Left hindlimb (tissue), 1 donor: ENCODE results near the gene WLS.

Experiments used
- DNase-seq: peaks from one replicate; pipeline ENCODE4 v3.0.0-alpha.2; 2018

The WLS gene

DNA sequence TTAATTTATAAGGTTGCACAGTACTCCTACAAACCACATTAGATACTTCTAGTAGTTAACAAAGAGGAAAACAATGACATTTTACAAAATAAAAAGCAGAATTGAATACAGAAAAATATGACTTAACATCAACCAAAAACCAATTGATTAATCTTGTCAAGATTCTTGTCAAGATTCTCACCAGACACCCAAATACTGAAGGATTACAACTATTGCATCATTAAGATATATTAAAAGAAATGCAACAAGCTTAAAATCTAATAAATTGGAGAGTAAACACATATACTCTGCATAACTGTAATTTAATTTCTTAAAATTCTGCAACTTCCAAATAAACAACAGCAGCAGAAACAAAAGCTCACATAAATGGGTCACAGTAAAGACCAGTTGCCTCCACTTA, 4.7 kb downstream of the WLS start:
- no peak for DNase-seq

DNA sequence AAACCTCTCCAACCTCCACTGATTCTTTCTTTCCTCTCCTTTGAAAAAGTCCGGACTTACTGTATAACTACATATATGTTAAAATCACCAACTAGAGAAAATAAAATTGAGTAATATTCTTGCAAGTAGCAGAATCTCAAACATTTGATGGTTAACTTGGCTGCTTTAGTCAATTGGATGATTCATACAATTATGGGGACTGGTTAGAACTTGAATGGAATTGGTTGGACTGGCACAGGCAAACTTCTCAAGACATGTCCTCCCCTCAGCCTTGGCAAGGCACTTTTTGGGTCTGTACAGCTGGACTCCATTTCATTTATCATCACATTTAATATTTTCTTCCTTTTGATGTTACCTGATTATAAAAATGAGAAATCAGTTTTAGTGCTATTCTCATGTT, 6.5 kb downstream of the WLS start:
- no peak for DNase-seq

DNA sequence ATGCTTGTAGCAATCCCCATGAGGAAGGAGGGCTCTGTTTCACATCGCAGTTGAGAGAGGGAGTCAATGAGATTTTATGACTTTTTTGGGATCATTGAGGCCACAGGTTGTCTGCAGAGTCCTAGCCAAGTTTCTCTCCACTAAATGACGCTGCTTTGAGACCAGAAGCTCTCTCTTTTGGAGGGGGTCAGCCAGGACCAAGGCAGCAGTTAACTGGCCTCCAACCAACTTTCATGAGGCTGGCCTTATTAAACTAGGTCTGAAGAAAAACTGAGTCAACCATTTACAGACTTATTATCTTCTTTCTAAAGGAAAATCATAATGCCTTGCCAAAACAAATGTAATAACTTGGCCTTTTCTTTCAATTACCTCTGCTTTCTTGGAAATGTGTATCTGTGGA, 8.6 kb downstream of the WLS start:
- DNase-seq: peak; percentile 82

DNA sequence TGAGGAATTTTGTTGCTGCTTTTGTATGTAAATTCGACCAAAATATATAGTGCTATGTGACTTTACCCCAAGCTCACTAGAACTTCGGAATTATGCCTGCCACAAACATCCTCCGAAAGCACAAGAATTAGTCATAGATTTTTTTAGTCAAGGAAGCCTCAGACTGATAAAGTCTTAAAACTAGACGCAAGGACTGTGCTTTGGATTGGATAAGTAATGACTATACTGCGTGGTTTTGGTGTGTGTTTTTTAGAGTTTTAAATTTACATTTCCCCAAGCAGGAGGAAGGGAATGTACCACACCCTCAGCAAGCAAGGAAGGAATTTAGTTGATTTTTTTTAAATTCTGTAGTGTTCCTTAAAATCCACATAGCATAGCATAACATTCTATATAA, 10.3 kb downstream of the WLS start:
- no peak for DNase-seq

DNA sequence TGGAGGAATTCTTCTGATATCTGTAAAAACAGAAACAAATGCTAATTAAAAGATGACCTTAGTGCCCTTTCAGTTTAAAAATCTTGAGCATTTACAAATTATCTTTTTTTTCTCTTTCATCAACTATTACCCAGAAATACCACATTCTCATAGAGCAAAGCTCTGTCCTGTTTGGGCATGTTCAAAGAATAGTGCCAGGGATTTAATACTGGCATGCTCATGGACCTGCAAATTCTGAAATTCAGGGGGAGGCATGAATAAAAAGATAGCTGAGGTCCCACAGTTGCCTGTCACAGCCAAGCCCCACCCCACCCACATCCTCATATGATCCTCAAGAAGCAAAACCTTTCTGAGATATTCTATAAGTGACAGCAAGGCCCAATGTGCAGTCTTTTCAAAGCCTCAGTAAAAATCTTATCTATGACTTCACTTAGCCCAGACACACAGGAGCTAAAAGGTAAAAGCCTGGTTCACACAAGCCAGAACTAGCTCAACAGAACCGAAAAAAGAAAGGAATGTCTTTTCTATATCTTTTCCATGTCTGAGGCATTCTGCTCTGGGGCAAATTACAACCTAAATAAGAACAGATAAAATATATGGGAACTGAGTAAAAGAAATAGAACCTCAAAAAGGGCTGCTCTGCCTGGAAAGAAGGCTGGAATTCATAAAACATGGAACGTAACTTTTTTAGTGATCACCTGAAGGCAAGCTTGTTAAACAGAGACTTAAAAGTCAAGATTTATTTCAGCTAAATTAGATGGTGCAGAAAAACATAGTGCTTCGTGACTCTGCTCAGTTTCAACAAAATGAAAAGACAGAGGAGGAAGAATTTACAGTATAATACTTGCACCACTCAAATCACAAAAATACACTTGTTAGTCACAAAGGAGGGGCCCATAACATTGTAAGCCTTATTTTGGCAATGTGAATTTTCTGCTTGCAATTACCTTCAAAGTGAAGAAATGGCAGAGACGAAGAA, 11.0 kb downstream of the WLS start:
- no peak for DNase-seq

DNA sequence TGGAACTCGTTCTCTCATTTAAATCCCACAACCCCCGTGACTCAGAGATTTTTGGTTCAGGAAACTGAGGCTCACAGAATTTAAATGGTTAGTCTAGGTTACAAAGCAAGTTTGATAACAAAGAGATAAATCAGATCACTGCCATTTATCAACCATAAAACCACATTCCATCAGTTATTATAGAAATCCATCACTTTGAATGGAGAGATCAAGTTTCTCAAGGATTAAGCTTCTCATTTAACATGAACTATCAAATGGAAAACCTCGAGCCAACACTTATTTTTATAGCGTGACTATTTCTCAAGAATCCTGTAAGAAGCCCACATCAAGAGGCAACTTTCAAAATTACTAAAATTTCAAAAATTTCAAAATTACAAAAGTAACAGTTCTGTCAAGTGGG, 11.9 kb downstream of the WLS start:
- DNase-seq: no peak

DNA sequence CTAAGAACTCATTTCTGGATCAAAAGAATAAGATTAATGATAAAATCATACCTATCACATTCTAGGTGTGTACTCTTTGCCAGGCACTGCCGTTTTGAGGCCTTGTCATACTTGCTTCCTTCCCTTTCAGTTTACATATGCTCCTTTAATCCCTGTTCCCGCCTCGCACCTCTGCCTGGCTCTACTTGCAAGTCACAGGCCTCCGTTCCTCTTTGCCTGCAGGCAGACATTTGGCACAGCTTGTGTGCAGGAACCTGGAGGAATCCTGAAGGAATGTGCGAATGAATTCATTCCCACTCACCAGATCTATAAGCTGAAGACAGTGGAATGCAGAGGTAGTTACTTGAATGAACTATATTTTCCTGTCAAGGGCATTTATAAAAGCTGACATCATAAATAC, 13.8 kb downstream of the WLS start:
- peak; percentile 53 for DNase-seq

DNA sequence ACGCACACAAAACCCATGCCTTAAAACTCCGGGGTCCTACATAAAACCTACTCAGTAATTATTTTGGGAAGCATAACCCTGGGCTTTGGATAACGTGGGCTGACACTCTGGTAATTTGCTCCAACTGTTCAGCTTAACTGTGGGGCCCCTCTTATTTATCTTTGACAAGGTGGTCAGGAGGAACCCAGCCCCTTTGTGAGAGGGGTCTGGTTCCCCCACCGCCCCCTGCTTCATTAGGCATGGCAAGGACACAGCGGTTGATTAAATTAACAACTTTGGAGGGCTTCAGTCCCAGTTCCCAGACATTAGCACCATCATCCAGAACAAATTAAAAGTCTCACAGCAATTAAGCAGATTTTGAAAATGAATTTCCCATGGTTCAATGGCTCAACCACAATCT, 14.7 kb downstream of the WLS start:
- no peak for DNase-seq

DNA sequence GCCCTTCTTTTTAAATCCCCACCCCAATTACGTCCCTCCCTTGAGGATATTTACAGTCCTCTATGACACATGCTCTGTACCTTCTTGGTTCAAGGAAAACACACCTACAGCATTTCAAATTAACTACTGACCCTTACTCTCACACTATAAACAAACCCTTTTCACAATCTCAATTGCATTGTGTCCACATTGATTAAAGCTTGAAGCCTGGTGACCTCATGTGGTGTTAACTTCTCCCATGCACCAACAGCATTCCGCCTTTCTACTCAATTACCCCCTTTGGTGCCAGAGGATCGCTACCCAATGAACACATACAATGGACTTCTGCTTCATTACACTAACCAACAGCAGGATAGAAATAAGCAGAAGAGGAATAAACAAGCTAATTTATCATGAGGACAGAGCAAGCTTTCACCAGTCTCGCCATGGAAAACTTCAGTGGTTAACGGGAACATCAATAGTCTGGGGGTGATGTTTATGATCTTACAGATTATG, 15.2 kb downstream of the WLS start:
- DNase-seq: no peak

DNA sequence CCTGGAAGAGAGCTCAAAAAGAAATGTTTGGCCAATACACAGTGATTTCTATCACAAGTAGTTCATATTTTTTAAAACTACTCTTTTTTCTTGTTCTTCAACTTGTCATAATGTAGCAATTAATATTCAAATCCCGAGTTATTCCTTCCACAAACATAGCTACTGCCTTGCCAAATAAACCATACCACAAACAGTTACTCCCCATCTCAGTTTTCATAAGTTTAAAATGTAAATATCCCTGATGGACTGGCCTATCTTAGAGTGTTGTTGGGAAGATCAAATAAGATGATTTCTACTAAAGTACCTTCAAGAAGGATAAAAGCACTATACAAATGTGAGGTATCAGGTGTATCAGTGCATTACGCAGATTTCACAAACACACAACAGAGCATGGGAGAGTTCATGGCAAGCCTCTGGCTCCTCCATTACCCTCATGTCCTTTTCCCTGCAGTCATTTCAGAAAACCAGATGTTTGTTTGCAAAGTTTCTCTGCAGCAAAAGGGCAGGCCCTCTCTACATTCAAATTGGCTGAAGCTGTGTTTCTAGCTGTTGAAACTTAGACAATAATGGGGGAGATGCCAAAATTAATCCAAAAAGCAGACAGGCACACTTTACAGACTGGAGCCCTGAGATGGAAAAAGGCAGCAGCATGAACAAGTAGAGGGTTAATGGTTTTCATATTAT, 16.1 kb downstream of the WLS start:
- no peak for DNase-seq

DNA sequence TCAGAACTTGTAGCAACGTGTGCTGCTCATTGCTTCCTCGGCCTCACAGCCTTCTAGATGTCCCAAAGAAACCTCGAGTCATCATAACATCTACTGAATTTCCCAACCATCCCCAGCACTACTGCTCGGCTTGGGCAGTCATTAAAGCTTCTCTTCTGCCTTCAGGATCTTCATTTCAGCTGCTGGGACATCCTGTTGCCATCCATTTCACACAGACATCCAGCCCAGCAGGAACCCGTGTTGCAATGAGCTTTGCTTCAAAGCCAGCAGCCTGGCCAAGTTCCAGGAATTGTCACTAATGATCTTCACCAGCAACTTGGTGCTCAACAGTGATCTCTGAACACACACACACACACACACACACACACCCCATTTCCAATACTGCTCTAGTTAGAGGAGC, 18.5 kb downstream of the WLS start:
- DNase-seq: no peak

DNA sequence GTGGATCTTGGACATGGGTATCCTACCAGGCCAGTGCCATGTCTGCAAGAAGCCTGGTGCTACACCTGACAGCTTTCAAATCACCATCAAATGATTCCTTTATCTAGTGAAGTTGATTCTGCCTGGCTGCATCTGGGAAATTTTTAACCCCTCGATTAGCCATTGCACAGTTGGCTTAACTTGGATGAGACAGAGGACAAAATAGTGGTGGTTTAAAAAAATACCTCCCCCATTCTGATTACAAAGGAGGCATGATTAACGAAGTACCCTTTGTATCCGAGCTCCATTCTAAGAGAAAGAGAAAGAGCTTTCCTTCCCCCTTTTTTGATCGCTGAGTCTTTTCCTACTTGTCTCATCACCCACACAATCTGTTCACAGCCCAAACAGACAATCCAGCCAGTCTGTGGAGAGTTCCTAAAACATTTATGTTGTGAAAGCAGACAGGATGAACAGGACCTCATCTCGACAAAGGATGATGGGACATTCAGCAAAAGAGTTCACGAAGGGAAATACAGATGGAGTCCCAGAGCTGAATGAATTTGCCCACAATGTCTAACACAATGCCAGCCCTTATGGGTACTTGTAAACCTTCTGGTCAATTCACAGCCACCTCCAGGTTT, 20.5 kb downstream of the WLS start:
- DNase-seq: no peak

DNA sequence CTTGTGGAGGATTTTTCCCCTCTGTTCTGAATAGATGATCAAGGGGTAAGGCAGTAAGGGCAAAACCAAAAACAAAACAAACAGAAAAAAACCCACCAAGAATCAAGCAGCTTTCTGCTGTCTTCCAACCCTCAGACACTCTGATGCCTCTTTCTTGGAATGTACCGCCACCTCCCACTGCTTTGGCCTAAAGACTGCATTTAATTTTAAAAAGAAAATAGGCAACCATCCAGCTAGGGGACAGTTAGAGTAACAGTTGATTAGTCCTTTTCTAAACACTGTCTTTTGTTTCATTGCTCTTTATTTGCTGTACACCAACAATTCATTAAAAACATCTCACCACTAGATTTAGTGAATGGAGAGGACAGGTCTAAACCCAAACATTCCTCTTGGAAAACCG, 21.5 kb downstream of the WLS start:
- no peak for DNase-seq

DNA sequence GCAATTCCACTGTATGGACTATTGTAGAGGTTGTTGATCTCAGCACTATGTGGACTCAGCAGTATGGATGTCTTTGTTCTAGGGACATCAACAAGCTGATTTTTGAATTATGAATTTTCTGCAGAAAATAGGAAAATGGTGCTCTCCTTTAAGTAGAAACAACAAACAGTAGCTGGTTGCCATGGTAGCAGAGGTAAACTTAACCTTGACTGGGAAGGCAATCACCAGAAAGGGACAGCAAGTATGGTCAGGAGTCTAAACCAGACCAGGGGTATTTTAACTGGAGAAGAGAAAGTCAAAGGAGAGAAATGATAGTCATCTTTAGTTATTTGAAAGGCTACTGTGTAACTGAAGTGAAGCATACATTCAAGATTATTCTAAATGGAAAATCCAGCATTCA, 22.3 kb downstream of the WLS start:
- DNase-seq: no peak

DNA sequence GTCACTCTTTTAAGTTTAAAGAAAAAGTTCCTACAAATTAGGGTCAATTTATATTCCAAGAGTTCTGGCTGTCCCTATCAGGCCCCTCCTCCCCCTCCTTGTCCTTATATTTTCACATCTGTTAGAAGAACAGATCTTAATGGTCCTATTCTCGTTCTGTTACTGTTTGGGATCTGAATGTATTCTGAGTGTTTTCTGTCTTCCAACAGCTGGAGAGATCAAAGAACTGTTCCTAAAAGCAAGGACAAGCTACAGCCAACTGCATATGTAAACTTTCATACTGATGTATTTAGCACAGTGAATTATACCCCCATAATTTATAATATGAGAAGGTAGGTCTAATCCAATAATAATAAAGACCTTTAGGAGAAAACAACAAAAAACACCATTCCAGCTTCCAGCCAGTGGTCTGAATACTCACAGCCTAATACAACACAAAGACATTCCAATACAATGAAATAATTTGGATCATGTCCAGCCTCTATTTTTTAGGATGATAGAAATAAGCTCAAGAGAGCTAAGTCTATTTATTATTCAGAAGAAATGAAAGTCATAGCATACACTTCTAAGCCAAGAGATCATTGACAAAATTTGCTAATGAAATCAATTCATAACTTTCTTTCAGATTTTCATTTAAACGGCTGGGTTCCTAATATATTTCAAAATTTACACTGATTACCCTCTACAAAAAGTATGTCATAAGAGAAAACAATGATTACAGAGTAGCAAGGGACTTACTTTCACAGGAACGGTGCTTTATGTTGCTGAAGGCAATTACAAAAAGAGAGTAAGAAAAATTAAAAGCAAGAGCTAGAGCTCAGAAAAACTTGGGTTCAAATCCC, 25.3 kb downstream of the WLS start:
- DNase-seq: no peak

DNA sequence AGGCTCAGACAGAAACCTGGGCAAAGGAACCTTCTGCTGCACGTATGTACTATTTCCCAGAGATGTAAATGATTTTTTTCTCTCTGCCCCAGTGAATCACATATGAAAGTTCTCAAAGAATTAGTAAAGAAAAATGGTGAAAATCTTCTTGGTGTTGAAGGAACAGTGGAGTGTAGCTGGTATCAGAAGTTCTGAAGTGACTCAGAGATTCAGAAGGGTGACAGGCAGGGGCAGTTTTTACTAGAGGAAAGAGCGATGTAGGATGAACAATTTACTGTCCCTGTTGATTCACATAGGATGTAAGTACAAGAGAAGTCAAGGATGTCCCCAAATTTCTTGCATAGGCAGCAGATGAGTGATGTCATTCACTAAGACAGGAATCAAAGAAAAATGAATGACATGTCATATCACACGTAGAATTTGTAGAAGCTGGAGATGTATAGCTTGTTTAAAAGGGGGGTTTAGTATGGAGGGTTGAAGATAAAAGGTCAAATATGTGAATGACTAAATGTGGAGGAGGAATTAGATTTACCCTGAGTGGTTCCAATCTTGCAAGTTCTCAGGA, 26.4 kb downstream of the WLS start:
- DNase-seq: no peak

DNA sequence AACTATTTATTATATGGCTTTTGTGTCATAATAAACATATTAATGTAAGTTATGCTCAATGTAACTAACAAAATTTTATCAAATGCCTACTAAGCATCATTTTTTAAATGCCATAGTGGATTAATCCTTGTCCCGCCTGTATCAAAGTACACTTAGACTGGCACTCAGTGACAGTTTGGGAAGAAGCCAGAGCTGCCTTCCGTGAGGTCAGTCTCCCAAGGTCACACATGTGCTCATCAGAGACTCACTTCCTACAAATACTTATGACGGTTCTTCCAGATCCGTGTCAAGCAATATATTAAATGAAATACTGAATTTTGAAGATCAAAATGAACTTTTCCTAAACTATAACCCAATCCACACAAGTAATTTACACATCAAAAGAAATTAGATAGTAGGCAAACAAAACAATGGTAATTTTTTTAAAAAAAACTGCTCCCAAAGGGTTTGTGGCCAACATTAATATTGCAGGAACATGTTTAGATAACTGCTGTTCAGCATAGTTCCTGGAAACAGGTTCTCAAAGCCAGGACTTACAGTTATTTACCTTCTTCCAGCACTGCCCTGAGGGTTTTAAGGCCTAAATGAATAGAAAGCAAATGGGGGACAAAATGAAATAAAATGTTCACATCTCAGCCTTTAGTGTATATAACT, 27.2 kb downstream of the WLS start:
- DNase-seq: no peak

DNA sequence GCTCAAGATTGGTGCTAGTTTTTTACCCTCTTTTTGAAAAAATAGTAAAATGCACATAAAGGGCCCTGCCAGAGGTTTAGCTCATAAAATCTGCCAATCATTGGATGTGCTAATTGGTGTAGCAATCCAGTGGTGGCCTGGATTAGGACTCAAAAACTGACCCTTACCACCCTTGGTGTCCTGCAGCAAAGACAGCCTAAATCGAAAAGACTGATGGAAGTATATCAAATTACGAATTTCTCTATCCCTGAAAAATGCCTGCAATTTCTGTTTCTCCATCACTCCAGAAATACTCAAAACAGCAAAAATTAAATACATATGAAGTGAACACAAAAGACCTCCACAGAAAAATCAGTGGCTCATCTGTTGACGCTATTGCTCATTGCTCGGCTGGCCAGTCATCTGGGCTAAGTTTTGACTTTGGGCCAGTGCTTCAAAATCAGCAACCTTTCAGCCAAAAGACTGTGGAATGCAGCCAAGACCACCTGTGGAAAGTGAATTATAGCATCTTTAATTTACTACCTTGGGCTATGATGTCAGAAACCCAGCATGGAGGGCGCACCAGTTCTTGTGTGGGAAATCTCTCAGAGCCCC, 30.0 kb downstream of the WLS start:
- DNase-seq: no peak

DNA sequence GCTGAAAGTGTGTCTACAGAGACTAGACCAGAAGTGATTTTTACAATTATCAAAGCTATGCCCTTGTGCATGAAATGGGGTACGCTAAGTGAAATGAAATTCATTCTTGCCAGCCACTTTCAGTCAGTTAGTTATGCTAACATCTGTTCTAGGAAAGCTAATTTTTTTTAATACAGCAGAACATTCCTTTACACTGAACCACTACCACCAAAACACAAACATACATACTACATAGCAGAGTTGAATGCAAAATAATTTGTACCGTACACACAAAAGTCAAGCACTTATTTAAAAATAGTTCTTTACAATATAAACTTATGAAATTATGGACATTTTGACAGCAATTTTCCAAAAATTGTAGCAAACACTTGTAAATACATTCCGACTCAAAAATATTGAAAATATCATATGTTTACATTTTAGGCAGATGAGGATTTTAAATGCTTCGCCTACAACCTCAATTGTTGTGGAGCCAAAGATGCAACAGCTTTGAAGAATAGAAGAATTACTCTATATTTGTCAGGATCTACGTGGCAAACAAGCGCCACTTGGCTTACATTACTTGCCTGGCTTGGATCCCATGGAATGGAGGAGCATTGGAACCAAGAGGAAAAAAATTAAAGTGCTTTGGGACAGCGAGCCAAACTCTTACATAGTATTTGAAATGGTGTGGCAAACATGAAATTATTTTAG, 30.6 kb downstream of the WLS start:
- DNase-seq: no peak

DNA sequence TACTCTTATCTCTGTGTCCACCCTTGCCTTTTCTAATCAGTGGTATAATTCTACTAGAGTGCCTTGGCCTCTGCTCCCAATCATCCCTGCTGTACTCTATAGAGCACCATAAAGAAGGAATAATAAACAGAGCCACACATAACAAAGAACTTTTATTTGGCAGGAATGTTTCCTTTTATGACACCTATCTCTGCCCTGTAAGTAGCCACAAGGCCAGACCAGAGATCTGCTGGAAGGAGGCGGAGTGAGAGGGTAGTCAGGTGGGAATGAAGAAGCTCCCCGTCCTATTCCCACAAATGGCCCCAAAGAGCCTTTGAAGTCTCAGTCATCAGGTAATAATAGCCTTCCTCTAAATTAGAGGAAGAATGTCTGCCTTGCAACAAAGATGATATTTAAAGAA, 32.7 kb downstream of the WLS start:
- DNase-seq: no peak

DNA sequence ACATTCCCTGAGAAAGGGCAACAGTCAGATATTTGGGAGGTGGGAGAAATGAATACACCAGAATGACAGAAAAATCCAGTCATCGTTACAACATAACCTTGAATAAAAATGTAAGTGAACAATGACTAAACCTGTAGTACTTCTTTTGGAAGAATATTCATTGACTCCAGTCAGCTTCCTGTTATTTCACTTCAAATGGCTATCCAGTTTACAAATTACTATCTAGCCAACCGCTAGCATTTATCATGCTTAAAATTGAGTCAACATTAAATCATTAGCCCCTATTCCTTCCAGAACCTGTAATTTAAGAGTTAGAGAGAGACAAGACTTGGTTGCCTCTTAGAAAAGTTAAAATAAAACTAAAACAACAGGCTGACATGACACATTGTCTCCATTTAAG, 33.6 kb downstream of the WLS start:
- no peak for DNase-seq
